HEK293 (cell line): ENCODE measurements around the gene HOATZ.

Experiments
- REPIN1 ChIP-seq: fragments of 450-650 bp; formaldehyde crosslinking; IDR thresholded peaks from 2 replicates; pipeline ENCODE4 v1.5.1; 2017; ENCODE audit warnings: missing biosample characterization, missing genetic modification characterization, low read depth
- TRIM28 ChIP-seq: IDR thresholded peaks from 2 replicates; pipeline ENCODE4 v1.6.1; 2011; ENCODE audit warnings: low read length, control low read depth, borderline replicate concordance
- YY1 ChIP-seq: fragments of 450-650 bp; formaldehyde crosslinking; IDR thresholded peaks from 2 replicates; pipeline ENCODE4 v1.5.1; 2018; ENCODE audit warnings: missing biosample characterization, missing genetic modification characterization
- ZNF133 ChIP-seq: fragments of 450-650 bp; formaldehyde crosslinking; IDR thresholded peaks from 2 replicates; pipeline ENCODE4 v1.5.1; 2016; ENCODE audit warnings: missing biosample characterization, missing genetic modification characterization
- TF ChIP-seq, protein P1 (sequence below): fragments of 450-650 bp; formaldehyde crosslinking; IDR thresholded peaks from 2 replicates; pipeline ENCODE4 v1.5.1; 2016; ENCODE audit warnings: missing biosample characterization, missing genetic modification characterization
- TF ChIP-seq, protein P2 (sequence below): fragments of 450-650 bp; formaldehyde crosslinking; conservative IDR thresholded peaks from 2 replicates; pipeline ENCODE4 v1.5.1; 2016; ENCODE audit warnings: low read depth, missing biosample characterization, missing genetic modification characterization

DNA sequence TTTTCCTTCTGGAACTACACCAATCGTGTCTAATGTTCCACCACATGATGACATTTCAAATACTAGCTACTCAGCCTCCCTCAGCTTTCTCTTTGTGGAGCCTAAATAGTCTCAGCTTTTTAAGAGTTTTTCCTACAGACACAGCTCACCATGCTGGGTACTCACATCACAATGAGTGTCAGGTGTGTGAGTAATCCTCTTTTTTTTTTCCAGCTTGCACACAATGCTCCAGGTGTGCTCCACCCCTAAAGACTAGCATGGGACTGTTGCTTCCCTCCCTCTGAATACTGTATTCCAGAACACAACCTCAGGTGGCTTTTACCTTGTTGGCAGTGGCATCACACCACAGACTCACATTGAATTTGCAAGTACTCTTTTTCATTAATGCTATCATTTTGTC is 14.1 kb upstream of the HOATZ start:
- TF ChIP-seq REPIN1 (no peak), ZNF133 (tag by site-specific recombination) (no peak), TRIM28 (no peak), YY1 (tag by site-specific recombination) (no peak)
- TF ChIP-seq, protein P1, sequence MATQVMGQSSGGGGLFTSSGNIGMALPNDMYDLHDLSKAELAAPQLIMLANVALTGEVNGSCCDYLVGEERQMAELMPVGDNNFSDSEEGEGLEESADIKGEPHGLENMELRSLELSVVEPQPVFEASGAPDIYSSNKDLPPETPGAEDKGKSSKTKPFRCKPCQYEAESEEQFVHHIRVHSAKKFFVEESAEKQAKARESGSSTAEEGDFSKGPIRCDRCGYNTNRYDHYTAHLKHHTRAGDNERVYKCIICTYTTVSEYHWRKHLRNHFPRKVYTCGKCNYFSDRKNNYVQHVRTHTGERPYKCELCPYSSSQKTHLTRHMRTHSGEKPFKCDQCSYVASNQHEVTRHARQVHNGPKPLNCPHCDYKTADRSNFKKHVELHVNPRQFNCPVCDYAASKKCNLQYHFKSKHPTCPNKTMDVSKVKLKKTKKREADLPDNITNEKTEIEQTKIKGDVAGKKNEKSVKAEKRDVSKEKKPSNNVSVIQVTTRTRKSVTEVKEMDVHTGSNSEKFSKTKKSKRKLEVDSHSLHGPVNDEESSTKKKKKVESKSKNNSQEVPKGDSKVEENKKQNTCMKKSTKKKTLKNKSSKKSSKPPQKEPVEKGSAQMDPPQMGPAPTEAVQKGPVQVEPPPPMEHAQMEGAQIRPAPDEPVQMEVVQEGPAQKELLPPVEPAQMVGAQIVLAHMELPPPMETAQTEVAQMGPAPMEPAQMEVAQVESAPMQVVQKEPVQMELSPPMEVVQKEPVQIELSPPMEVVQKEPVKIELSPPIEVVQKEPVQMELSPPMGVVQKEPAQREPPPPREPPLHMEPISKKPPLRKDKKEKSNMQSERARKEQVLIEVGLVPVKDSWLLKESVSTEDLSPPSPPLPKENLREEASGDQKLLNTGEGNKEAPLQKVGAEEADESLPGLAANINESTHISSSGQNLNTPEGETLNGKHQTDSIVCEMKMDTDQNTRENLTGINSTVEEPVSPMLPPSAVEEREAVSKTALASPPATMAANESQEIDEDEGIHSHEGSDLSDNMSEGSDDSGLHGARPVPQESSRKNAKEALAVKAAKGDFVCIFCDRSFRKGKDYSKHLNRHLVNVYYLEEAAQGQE, result no peak
- TF ChIP-seq, protein P2, sequence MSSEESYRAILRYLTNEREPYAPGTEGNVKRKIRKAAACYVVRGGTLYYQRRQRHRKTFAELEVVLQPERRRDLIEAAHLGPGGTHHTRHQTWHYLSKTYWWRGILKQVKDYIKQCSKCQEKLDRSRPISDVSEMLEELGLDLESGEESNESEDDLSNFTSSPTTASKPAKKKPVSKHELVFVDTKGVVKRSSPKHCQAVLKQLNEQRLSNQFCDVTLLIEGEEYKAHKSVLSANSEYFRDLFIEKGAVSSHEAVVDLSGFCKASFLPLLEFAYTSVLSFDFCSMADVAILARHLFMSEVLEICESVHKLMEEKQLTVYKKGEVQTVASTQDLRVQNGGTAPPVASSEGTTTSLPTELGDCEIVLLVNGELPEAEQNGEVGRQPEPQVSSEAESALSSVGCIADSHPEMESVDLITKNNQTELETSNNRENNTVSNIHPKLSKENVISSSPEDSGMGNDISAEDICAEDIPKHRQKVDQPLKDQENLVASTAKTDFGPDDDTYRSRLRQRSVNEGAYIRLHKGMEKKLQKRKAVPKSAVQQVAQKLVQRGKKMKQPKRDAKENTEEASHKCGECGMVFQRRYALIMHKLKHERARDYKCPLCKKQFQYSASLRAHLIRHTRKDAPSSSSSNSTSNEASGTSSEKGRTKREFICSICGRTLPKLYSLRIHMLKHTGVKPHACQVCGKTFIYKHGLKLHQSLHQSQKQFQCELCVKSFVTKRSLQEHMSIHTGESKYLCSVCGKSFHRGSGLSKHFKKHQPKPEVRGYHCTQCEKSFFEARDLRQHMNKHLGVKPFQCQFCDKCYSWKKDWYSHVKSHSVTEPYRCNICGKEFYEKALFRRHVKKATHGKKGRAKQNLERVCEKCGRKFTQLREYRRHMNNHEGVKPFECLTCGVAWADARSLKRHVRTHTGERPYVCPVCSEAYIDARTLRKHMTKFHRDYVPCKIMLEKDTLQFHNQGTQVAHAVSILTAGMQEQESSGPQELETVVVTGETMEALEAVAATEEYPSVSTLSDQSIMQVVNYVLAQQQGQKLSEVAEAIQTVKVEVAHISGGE, result no peak
